Astrocyte (in vitro differentiated cells and primary cell): Measurements from ENCODE around the gene PRR36. TPM values are rescaled to one million over a fixed set of nuclear protein-coding genes. Genes with fewer than 3 reads are reported as not detected.

Experiments
- DNase-seq: peaks from one replicate; pipeline ENCODE4 v3.0.0-alpha.2; 2010; ENCODE audit warnings: low read depth
- FAIRE-seq: peaks from 2 replicates; lab custom pipeline; 2011; peaks lifted over from hg19 to GRCh38; lab: Jason Lieb, UNC
- H2AFZ ChIP-seq: 2 replicates; pipeline ENCODE4 v1.6.0; 2012; ENCODE audit warnings: low read depth, low read length, inconsistent platforms
- H3K27ac ChIP-seq: 2 replicates; pipeline ENCODE4 v1.5.1; 2011; ENCODE audit warnings: low read depth, low read length, inconsistent platforms
- H3K27me3 ChIP-seq: 2 replicates; pipeline ENCODE4 v1.6.0; 2011; ENCODE audit warnings: low read length, inconsistent platforms; ENCODE audit not compliant: insufficient read depth
- H3K36me3 ChIP-seq: 2 replicates; pipeline ENCODE4 v1.5.1; 2011; ENCODE audit warnings: low read length, inconsistent platforms; ENCODE audit not compliant: insufficient read depth
- H3K4me1 ChIP-seq: 2 replicates; pipeline ENCODE4 v1.5.1; 2011; ENCODE audit warnings: low read length, inconsistent platforms; ENCODE audit not compliant: insufficient read depth
- H3K4me2 ChIP-seq: 2 replicates; pipeline ENCODE4 v1.6.0; 2012; ENCODE audit warnings: low read length, inconsistent platforms
- H3K4me3 ChIP-seq: 2 replicates; pipeline ENCODE4 v1.5.1; 2011; ENCODE audit warnings: low read depth, mild to moderate bottlenecking, low read length, inconsistent platforms; ENCODE audit not compliant: insufficient read depth
- H3K79me2 ChIP-seq: 2 replicates; pipeline ENCODE4 v1.6.0; 2012; ENCODE audit warnings: mild to moderate bottlenecking, low read length, inconsistent platforms; ENCODE audit not compliant: insufficient read depth
- H3K9ac ChIP-seq: 2 replicates; pipeline ENCODE4 v1.6.0; 2012; ENCODE audit warnings: mild to moderate bottlenecking, low read length, inconsistent platforms
- H3K9me3 ChIP-seq: 2 replicates; pipeline ENCODE4 v1.5.1; 2012; ENCODE audit warnings: low read depth, mild to moderate bottlenecking, low read length, inconsistent platforms; ENCODE audit not compliant: insufficient read depth
- H4K20me1 ChIP-seq: 2 replicates; pipeline ENCODE4 v1.6.0; 2012; ENCODE audit warnings: low read length, inconsistent platforms; ENCODE audit not compliant: insufficient read depth
- H3K27ac Mint-ChIP-seq: one replicate; pipeline ENCODE4 v1.8.0; 2021; ENCODE audit warnings: mild to moderate bottlenecking, mixed read lengths; ENCODE audit not compliant: unreplicated experiment
- H3K27me3 Mint-ChIP-seq: one replicate; pipeline ENCODE4 v1.8.0; 2021; ENCODE audit warnings: low read depth, mixed read lengths; ENCODE audit not compliant: unreplicated experiment
- H3K36me3 Mint-ChIP-seq: one replicate; pipeline ENCODE4 v1.8.0; 2021; ENCODE audit warnings: low read depth, mixed read lengths; ENCODE audit not compliant: unreplicated experiment
- H3K4me1 Mint-ChIP-seq: one replicate; pipeline ENCODE4 v1.8.0; 2021; ENCODE audit warnings: low read depth, mixed read lengths; ENCODE audit not compliant: unreplicated experiment
- H3K4me3 Mint-ChIP-seq: one replicate; pipeline ENCODE4 v1.8.0; 2021; ENCODE audit warnings: mild to moderate bottlenecking, moderate library complexity, mixed read lengths; ENCODE audit not compliant: unreplicated experiment
- H3K9me3 Mint-ChIP-seq: one replicate; pipeline ENCODE4 v1.8.0; 2021; ENCODE audit warnings: mild to moderate bottlenecking, mixed read lengths; ENCODE audit not compliant: unreplicated experiment
- EZH2 ChIP-seq: IDR thresholded peaks from 2 replicates; pipeline ENCODE4 v1.6.1; 2012; ENCODE audit warnings: mild to moderate bottlenecking, low read length, inconsistent platforms; ENCODE audit not compliant: insufficient read depth
- total RNA-seq: library from RNA; stranded (reverse); gene quantifications from 2 replicates; pipeline ENCODE4 v1.2.1, GENCODE V29; 2021
- TF ChIP-seq, protein P1 (sequence below): IDR thresholded peaks from 2 replicates; pipeline ENCODE4 v1.5.1; 2011; ENCODE audit warnings: low read depth, mild to moderate bottlenecking, inconsistent platforms, low read length, moderate library complexity; ENCODE audit not compliant: insufficient read depth

Gene PRR36
- total RNA-seq, 1 donor from 2014 or later, result 1.3 TPM

GRCh38 chr19:7908078-7908699, 34.0 kb upstream of the PRR36 start:
- FAIRE-seq, result no peak
- H3K9me3 Mint-ChIP-seq, result peaks cover 2% of the 10 kb centered on the region
- no peak overlapping the region for H2AFZ ChIP-seq
- no peaks in the 10 kb centered on the region for H3K9me3 ChIP-seq
- no peak overlapping the region for H3K4me3 Mint-ChIP-seq
- no peak overlapping the region for H3K27ac ChIP-seq
- H3K27me3 ChIP-seq, result no peaks in the 10 kb centered on the region
- H3K4me1 Mint-ChIP-seq, result peaks cover 5% of the 10 kb centered on the region
- H3K36me3 Mint-ChIP-seq, result peaks cover 3% of the 10 kb centered on the region
- TF ChIP-seq, protein P1, sequence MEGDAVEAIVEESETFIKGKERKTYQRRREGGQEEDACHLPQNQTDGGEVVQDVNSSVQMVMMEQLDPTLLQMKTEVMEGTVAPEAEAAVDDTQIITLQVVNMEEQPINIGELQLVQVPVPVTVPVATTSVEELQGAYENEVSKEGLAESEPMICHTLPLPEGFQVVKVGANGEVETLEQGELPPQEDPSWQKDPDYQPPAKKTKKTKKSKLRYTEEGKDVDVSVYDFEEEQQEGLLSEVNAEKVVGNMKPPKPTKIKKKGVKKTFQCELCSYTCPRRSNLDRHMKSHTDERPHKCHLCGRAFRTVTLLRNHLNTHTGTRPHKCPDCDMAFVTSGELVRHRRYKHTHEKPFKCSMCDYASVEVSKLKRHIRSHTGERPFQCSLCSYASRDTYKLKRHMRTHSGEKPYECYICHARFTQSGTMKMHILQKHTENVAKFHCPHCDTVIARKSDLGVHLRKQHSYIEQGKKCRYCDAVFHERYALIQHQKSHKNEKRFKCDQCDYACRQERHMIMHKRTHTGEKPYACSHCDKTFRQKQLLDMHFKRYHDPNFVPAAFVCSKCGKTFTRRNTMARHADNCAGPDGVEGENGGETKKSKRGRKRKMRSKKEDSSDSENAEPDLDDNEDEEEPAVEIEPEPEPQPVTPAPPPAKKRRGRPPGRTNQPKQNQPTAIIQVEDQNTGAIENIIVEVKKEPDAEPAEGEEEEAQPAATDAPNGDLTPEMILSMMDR, result no peak
- TF ChIP-seq EZH2, result no peak
- no peak for DNase-seq
- H3K36me3 ChIP-seq, result no peaks in the 10 kb centered on the region
- no peak overlapping the region for H3K27ac Mint-ChIP-seq
- no peak overlapping the region for H3K4me2 ChIP-seq
- peaks cover 42% of the 10 kb centered on the region for H3K79me2 ChIP-seq
- H3K27me3 Mint-ChIP-seq, result no peaks in the 10 kb centered on the region
- H3K4me3 ChIP-seq, result no peak overlapping the region
- peaks cover 14% of the 10 kb centered on the region for H3K4me1 ChIP-seq
- H4K20me1 ChIP-seq, result peaks cover 49% of the 10 kb centered on the region
- H3K9ac ChIP-seq, result no peak overlapping the region

- DNase-seq, result no peak
- no peak for TF ChIP-seq EZH2
- TF ChIP-seq, protein P1, result no peak
- Mint-ChIP-seq H3K36me3 (peaks cover 3% of the 10 kb centered on the region), H3K4me1 (peaks cover 5% of the 10 kb centered on the region), H3K9me3 (peaks cover 2% of the 10 kb centered on the region), H3K27ac (no peak overlapping the region), H3K4me3 (no peak overlapping the region), H3K27me3 (no peaks in the 10 kb centered on the region)
- Histone ChIP-seq H3K4me1 (peaks cover 20% of the 10 kb centered on the region), H3K9ac (no peak overlapping the region), H3K27me3 (no peaks in the 10 kb centered on the region), H3K4me2 (no peak overlapping the region), H4K20me1 (peaks cover 49% of the 10 kb centered on the region), H3K4me3 (no peak overlapping the region), H3K9me3 (no peaks in the 10 kb centered on the region), H3K36me3 (no peaks in the 10 kb centered on the region), H3K27ac (no peak overlapping the region), H3K79me2 (peaks cover 45% of the 10 kb centered on the region), H2AFZ (no peak overlapping the region)
- FAIRE-seq, result no peak
These were observed 33.4 kb upstream of the PRR36 start for GRCh38 chr19:7907544-7907943.

GRCh38 chr19:7907122-7907521, 32.9 kb upstream of the PRR36 start:
- Mint-ChIP-seq H3K9me3 (peaks cover 2% of the 10 kb centered on the region), H3K27ac (no peak overlapping the region), H3K27me3 (no peaks in the 10 kb centered on the region), H3K4me3 (no peak overlapping the region), H3K4me1 (peaks cover 5% of the 10 kb centered on the region), H3K36me3 (peaks cover 3% of the 10 kb centered on the region)
- TF ChIP-seq, protein P1, result no peak
- TF ChIP-seq EZH2, result no peak
- Histone ChIP-seq H3K27me3 (no peaks in the 10 kb centered on the region), H3K79me2 (peaks cover 45% of the 10 kb centered on the region), H3K27ac (no peak overlapping the region), H3K9ac (no peak overlapping the region), H3K9me3 (no peaks in the 10 kb centered on the region), H3K4me3 (no peak overlapping the region), H3K4me2 (no peak overlapping the region), H4K20me1 (peaks cover 49% of the 10 kb centered on the region), H3K4me1 (peaks cover 21% of the 10 kb centered on the region), H2AFZ (no peak overlapping the region), H3K36me3 (no peaks in the 10 kb centered on the region)
- no peak for FAIRE-seq
- DNase-seq, result no peak
